Gastrocnemius medialis (tissue), 4 donors: ENCODE data around the gene NECTIN1. TPM values are rescaled to one million over a fixed set of nuclear protein-coding genes. Genes with fewer than 3 reads are reported as not detected.

Experiments used
- ATAC-seq, 2 donors: fragments of 150-250 bp; one replicate each; pipeline ENCODE4 v1.9.1; 2016
- DNase-seq, 2 donors: peaks; one replicate each; pipeline ENCODE4 v3.0.0-alpha.2; 2019
- H3K27ac ChIP-seq, 4 donors: fragments of 200-600 bp; sonication (generic); 1 replicate in 1 of 4; 2 replicates in 3 of 4; pipeline ENCODE4 v1.5.1; 2016 to 2018; ENCODE audit warnings: mild to moderate bottlenecking in 2 of 4, moderate library complexity in 1 of 4
- H3K27me3 ChIP-seq, 3 donors: fragments of 200-600 bp; sonication (generic) in 2 of 3; 1 replicate in 1 of 3; 2 replicates in 2 of 3; pipeline versions ENCODE4 v1.5.1 to v1.6.0; 2016 to 2019; ENCODE audit warnings: mild to moderate bottlenecking in 1 of 3, moderate library complexity in 1 of 3
- H3K36me3 ChIP-seq, 2 donors: fragments of 200-600 bp; sonication (generic) in 1 of 2; one replicate each; pipeline ENCODE4 v1.5.1; 2017 to 2018
- H3K4me1 ChIP-seq, 2 donors: fragments of 200-600 bp; sonication (generic) in 1 of 2; one replicate each; pipeline ENCODE4 v1.5.1; 2016 to 2017; ENCODE audit warnings: mild to moderate bottlenecking in 2 of 2
- H3K4me3 ChIP-seq, 4 donors: fragments of 200-600 bp; sonication (generic) in 3 of 4; 1 replicate in 1 of 4; 2 replicates in 3 of 4; pipeline ENCODE4 v1.5.1; 2016 to 2019; ENCODE audit warnings: mild to moderate bottlenecking in 2 of 4
- H3K9me3 ChIP-seq, 3 donors: fragments of 200-600 bp; sonication (generic) in 2 of 3; 1 replicate in 1 of 3; 2 replicates in 2 of 3; pipeline ENCODE4 v1.5.1; 2016 to 2019
- CTCF ChIP-seq, 5 experiments: fragments of 450-650 bp in 3 of 5; fragments of 200-600 bp in 2 of 5; sonication (generic) in 2 of 5; IDR thresholded peaks in 4 of 5; conservative IDR thresholded peaks in 1 of 5; 1 replicate in 4 of 5; 2 replicates in 1 of 5; pipeline ENCODE4 v1.5.1; 2016 to 2019; ENCODE audit warnings: antibody characterized with exemption in 5 of 5, mild to moderate bottlenecking in 3 of 5, moderate library complexity in 3 of 5
- POLR2A ChIP-seq, 2 donors: fragments of 450-650 bp; IDR thresholded peaks; one replicate each; pipeline ENCODE4 v1.6.1; 2017; ENCODE audit warnings: antibody characterized with exemption in 2 of 2, mild to moderate bottlenecking in 2 of 2, moderate library complexity in 2 of 2
- in situ Hi-C, 4 donors: fragments of 200-750 bp; cut with MboI; loops; one replicate each; pipeline versions ENCODE4 v1.15.0 to v1.8.0; 2017; ENCODE audit warnings: low sequenced_read_pairs in 4 of 4
- intact Hi-C: fragments of 100-400 bp; cut with DNase I; formaldehyde crosslinking; loops from one replicate; pipeline ENCODE4 v1.15.1; 2023; ENCODE audit warnings: low total_unique reads
- total RNA-seq, 4 donors: library from RNA; depleted of rRNA; stranded (reverse); fragments of >200 nt; gene quantifications; one replicate each; pipeline versions ENCODE4 v1.1.0 to v1.2.3, GENCODE V29; 2016

The NECTIN1 gene
- total RNA-seq, 4 donors from 2014 or later: 0.66 to 2.2 (median 0.92) TPM

GRCh38 chr11:119730789-119731386 is 1.9 kb upstream of the NECTIN1 start:
- no peak overlapping the region for H3K27ac ChIP-seq
- intact Hi-C loops (no loop called here), in situ Hi-C loops (loop anchor here in 2 of 4 donors (10.0 to 25.0 kb wide), 3 partner anchors 66 to 374 kb away; no protein-coding TSS in a partner anchor)
- TF ChIP-seq POLR2A (IDR thresholded peaks at IDR 0.05) (no peak), CTCF (IDR thresholded peaks at IDR 0.05 in 4 of 5, conservative IDR thresholded peaks at IDR 0.05 in 1 of 5) (no peak)
- peaks cover 3 to 18% of the 10 kb centered on the region in 2 donors for H3K4me1 ChIP-seq
- no peak for ATAC-seq
- no peak overlapping the region for H3K4me3 ChIP-seq
- no peaks in the 10 kb centered on the region for H3K36me3 ChIP-seq
- DNase-seq: no peak
- no peaks in the 10 kb centered on the region for H3K9me3 ChIP-seq
- H3K27me3 ChIP-seq: peaks cover 13 to 15% (median 14%) of the 10 kb centered on the region in 3 donors

GRCh38 chr11:119729951-119730613 is 1.1 kb upstream of the NECTIN1 start:
- Histone ChIP-seq H3K27me3 (peaks cover 13 to 15% (median 14%) of the 10 kb centered on the region in 3 donors), H3K9me3 (no peaks in the 10 kb centered on the region), H3K27ac (peak overlapping the region in 3 of 4 donors; percentile 11 to 79 (median 52)), H3K4me3 (peak overlapping the region; percentile 57 to 99 (median 79)), H3K36me3 (no peaks in the 10 kb centered on the region), H3K4me1 (peaks cover 3 to 18% of the 10 kb centered on the region in 2 donors)
- intact Hi-C loops: loop anchor here (1.0 kb wide), 1 partner anchor 64 kb away; no protein-coding TSS in a partner anchor
- DNase-seq: peak in 1 of 2 donors; percentile 31
- no peak for TF ChIP-seq POLR2A (IDR thresholded peaks at IDR 0.05)
- TF ChIP-seq CTCF (IDR thresholded peaks at IDR 0.05 in 4 of 5, conservative IDR thresholded peaks at IDR 0.05 in 1 of 5): no peak
- in situ Hi-C loops: loop anchor here in 2 of 4 donors (10.0 to 25.0 kb wide), 3 partner anchors 65 to 375 kb away; no protein-coding TSS in a partner anchor
- no peak for ATAC-seq

- peak overlapping the region; percentile 11 to 79 (median 63) for H3K27ac ChIP-seq
- peak in 1 of 2 donors; percentile 14 for ATAC-seq
- peaks cover 3 to 18% of the 10 kb centered on the region in 2 donors for H3K4me1 ChIP-seq
- in situ Hi-C loops (loop anchor here in 2 of 4 donors (25.0 kb wide), 1 partner anchor 242 kb away; no protein-coding TSS in a partner anchor), intact Hi-C loops (loop anchor here (1.0 kb wide), 1 partner anchor 63 kb away; no protein-coding TSS in a partner anchor)
- peak overlapping the region; percentile 57 to 99 (median 79) for H3K4me3 ChIP-seq
- no peaks in the 10 kb centered on the region for H3K36me3 ChIP-seq
- TF ChIP-seq POLR2A (IDR thresholded peaks at IDR 0.05) (no peak), CTCF (IDR thresholded peaks at IDR 0.05 in 4 of 5, conservative IDR thresholded peaks at IDR 0.05 in 1 of 5) (peak in 2 of 5 experiments; percentile 5 to 12)
- no peaks in the 10 kb centered on the region for H3K9me3 ChIP-seq
- no peak for DNase-seq
- peaks cover 13 to 15% (median 14%) of the 10 kb centered on the region in 3 donors for H3K27me3 ChIP-seq
These were observed 554 bp upstream of the NECTIN1 start for GRCh38 chr11:119729581-119729927.

GRCh38 chr11:119728211-119728626 is 781 bp downstream of the NECTIN1 start:
- Histone ChIP-seq H3K4me1 (peaks cover 3 to 18% of the 10 kb centered on the region in 2 donors), H3K36me3 (no peaks in the 10 kb centered on the region), H3K4me3 (peak overlapping the region; percentile 57 to 99 (median 79)), H3K27ac (peak overlapping the region; percentile 52 to 79 (median 74)), H3K9me3 (no peaks in the 10 kb centered on the region), H3K27me3 (peaks cover 13 to 15% (median 14%) of the 10 kb centered on the region in 3 donors)
- DNase-seq: no peak
- ATAC-seq: no peak
- in situ Hi-C loops: loop anchor here in 2 of 4 donors (25.0 kb wide), 1 partner anchor 241 kb away; no protein-coding TSS in a partner anchor
- no peak for TF ChIP-seq POLR2A (IDR thresholded peaks at IDR 0.05)
- no peak for TF ChIP-seq CTCF (IDR thresholded peaks at IDR 0.05 in 4 of 5, conservative IDR thresholded peaks at IDR 0.05 in 1 of 5)
- intact Hi-C loops: no loop called here
